HG03457 (cell line): Measurements from ENCODE around the gene EFNA5.

Experiments
- ATAC-seq: cut with Tn5 transposase; IDR thresholded peaks from one replicate; pipeline ENCODE4 v1.9.1; 2021; ENCODE audit warnings: moderate number of reproducible peaks; ENCODE audit not compliant: unreplicated experiment

Gene EFNA5

DNA sequence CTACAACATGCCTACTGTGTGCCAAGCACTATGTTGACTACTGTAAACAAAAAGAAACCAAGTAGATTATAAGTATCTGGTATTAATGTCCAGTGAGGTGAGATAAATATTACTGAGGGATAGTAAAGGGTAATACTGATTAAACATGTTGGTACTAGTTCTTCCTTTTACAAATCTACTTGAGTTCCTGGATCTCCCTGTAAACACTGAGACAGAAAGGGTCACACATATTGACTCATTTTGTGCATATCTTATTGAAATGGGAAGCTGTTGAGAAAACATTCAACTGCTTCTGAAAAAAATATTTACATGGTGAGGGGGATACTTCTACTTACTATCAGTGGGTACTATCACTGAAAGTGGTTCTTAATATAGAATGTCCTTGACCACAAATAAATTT is 24.3 kb downstream of the EFNA5 start:
- no peak for ATAC-seq

DNA sequence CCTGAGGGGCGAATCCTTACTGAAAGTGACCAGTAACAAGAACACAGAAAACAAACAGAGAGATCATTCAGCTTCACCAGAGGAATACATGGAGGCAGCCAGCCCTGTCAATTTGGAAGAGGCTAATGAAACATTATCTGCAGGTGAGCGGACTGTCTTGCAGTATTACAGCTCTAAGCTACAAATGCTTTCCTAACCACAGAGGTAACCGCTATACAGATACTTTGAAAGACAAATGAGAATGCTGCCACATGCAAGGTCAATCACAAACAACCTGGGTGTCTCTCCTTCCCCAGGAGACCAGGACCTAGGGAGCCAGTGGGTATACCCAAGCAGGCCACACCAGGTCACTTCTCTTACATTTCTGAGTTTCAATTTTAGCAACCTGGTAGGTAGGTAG is 30.2 kb downstream of the EFNA5 start:
- ATAC-seq = no peak

DNA sequence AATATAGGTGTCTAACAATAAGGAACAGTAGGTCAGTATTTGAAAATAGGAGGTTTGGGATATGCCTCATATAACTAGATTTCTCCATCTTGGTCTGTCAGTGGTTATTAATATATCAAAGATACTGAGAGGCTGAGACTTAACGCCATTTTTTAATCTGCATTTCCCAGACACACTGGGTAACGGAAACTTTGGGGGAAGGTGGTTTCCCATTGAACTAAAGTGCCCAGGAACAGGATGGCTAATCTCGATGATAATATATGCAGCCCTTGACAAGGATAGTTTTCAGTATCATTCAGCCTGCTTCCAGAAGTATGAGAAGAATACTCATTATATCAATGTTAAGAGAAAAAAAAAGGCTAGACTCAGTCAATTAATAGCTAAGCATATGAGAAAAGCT is 30.7 kb downstream of the EFNA5 start:
- no peak for ATAC-seq

DNA sequence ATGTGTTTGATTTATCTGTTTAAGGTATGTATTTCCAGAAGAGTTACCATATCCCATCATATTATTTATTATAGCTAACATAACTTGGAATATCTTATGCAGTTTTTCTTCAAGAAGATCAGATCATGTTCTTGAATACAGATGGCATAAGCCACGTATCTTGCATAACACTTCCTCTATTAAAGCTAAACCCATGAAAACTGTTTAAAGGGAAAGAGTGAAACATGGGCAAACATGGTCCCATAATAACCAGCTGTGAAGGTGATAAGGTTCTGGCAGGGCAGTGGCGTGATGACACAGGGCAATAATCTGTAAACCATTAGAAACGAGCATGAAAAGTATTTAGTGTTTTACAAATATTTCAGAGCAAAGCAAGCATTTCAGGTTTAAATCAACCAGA is 34.2 kb downstream of the EFNA5 start:
- no peak for ATAC-seq

DNA sequence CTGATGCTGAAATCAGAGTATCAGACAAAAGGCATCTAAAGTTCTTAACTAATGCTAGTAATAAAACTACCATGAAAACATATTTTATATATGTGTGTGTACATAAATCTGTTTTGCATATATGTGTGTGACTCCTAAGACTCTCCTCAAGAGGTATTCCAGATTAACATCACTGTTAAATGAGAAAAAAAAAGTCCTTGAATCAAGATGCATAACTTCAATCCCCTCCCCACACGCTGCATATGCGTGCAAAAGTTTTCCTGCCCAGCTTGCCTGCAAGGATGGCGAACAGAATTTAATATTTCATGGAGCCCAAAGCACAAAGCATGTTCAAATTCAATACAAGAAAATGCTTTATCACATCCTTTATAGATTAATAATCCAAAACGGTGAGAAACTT is 34.7 kb downstream of the EFNA5 start:
- ATAC-seq = no peak

DNA sequence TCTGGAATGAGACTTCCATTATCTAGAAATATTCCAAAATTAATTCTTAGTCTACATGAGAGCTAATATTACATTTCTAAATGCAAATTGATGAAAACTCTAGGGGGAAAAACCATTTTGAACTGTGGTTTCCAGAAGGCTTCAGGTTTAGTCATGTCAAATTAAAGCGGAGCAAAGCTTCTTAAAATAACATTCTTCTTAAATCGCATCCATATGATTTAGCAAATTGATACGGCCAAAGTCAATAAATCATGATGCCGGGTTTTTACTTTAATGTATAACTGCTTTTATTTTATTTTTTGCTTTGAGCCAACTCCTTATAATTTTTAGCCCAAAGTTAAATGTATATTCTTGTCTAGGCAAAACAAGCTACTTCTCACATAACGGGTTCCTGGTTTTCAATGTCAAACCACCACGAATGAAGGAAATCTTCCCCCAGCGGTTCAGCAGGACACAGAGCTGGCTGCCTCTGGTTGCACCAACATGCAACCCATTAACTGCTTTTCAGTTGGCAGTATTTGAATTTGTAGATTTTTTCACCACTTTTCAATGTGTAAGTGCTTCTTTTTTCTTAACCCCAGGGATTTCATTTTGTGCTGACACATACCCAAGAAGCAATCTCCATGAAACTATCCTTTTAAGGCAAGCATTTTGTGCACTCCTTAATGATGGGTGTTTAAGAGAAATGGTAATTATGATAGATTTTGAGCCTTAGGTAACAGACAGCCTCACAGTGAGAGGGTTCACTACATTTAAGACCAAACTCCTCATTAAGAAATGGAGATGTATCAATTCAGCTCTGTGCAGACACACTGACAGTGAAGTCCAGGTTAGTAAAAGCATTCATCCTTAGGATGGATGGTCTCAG is 35.5 kb downstream of the EFNA5 start:
- no peak for ATAC-seq

DNA sequence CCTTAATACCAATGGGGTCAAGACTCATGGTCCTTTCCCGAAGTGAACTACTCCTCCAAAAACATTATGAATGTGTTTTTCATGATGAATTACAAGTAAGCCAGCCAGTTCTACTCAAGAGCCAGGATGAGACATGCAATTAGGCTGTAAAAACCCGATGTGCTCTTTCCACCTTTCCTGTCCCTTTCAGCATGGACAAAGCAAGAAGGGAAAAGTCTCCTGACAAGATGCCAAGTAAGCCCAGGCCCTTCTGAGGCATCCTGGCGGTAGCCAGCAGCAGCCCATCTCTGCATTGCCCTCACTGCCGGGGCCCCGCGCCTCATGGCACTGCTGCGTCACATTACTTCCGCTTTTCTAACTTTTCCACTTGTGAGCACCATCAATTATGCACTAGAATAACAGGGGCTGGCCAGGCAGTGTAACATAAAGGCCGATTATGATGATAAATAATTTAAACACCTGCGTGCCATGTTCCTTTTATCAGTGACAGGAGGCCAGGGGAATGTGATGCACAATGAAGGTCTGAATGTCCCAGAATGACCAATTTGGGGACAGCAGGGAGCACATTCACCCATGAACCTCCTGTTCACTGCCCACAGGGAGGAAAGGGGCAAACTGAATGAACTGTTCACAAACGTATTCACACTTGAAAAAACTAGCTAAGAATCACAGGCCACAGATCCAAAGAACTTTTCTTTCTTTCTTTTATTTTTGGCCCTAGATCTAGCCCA is 37.4 kb downstream of the EFNA5 start:
- ATAC-seq = no peak

DNA sequence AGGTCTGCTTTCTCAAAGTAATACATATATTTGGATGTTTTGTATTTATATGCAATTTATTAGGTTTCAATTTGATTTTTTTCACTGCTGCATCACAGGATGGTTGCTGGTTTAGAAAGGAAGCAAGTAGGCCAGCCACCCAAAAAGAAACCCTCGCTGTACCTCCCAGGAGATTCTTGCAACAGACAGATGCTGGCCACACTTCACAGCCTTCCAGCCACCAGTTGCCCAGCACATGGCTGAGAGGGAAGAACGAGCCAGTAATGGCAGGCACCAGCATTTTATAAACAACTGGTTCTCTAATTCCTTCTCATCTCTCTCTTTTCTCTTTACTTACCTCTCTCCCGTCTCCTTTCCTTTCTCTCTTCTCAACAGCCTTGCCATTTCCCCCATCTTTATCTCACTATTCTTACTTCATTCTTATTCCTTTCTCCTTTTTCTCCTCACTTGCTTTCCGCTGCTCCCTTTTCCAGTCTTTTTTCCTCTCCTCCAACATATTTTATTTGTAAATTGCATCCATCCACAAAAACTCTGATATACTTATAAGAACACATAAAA is 38.9 kb downstream of the EFNA5 start:
- no peak for ATAC-seq

DNA sequence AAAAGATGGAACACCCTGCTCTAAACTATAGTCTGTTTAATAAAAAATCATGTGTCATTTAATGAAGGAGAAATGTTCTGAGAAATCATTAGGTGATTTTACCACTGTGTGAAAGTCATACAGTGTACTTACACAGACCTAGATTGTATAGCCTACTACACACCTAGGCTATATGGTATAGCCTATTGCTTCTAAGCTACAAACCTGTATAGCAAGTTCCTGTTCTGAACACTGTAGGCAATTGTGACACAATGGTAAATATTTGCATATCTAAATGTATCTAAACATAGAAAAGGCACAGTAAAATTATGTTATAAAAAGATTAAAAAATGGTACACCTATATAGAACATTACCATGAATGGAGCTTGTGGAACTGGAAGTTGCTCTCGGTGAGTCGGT is 40.6 kb downstream of the EFNA5 start:
- no peak for ATAC-seq

DNA sequence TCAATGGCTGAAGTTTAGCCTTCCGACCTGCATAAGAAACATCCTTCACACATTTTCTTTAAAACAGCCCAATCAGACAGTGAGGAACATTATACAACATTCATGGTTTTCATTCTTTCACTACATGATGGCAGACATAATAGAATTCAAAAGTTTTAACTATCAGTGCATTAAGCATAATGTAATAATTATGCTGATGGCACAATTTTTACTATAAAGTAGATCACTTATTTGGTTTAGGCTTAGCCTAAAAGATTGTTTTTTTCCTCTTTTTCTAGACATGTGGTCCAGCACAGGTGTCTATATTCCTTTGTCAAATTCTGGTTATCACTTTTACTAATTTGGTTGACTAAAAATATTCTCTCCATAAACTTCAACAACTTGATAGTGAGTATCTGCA is 46.5 kb downstream of the EFNA5 start:
- no peak for ATAC-seq

DNA sequence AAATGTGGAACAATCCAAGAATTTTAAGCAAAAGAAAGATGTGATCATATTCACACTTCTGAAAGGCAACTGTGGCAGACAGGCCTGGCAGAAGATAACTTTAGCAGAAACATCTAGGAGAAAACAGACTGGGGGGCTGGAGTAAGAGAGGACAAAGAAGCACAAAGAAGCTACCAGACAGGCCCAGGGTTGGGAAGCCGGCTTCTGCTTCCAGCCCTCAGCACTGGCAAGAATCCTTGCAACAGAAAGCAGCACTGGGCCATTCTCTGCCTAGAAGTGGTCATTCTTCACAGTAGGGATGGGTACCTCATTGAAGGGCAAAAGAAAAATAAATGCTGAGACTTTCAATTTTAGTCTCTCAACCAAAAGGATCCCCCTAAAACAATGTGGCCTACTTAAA is 49.6 kb downstream of the EFNA5 start:
- no peak for ATAC-seq

DNA sequence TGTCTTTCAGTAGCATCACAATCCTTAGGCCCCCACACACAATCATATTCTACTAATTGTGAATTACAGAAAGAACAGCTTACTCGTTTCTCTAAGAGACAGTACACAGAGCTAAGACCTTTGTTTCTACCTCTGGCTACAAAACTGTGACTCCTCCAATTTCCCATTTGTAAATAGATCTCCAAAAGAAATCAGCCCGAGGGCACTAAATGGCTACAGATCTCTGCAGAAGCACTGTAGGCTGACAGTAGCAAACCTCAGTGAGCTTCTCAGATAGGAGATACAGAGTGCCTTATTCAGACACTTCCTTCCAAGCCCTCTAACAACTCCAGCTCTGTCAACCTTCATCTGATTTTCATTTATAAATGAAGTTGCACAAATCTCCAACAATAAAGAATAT is 51.0 kb downstream of the EFNA5 start:
- ATAC-seq = no peak

DNA sequence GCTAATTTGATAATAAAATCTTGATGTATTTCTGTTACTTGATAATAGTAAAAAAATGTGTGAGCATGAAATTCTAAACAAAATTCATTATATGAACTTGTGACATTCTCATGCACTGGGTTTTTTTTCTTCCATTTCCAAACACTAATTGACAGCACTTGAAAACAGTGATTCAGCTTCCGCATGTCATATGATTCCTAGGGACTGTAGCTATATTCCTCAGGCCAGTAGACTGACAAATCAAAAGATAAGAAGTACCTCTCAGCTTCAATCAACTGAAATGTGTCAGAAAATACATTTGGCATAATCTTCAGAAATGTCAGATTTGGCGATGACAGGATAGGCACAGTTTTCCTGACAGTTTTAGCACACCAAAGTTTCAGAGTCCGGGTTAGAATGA is 52.5 kb downstream of the EFNA5 start:
- no peak for ATAC-seq

DNA sequence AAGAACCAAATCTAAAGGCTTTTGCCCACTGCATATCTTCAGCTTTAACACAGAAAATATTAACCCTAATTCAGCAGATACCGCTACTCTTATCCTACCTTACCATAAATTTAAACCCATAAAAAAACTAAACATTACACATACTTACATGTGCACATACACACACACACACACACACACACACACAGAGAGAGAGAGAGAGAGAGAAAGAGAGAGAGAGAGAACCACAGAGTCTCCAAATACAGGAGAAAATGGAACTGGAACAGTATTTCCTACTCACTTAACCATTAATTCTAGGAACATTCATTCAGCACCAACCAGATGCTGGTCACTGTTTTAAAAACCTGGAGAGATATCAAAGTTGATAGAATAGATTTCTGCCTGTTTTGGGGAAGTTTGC is 53.7 kb downstream of the EFNA5 start:
- ATAC-seq = no peak

DNA sequence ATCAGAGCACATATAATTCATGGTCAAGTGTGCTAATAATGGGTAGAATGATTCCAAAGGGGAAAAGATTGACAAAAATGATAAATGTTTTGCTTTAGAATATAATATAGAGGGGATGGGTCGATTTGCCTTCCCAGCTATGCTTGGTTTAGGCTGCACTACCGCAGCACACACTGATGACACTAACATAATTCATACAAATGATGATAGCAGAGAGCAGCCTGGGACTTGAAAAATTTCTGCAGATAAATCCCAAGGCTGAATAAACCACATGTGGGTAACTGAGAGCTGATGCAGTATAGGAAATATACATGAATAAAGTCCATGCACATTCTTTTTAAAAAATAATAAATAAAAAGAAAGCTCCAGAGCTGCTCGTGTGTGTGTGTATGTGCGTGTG is 54.5 kb downstream of the EFNA5 start:
- ATAC-seq = no peak

DNA sequence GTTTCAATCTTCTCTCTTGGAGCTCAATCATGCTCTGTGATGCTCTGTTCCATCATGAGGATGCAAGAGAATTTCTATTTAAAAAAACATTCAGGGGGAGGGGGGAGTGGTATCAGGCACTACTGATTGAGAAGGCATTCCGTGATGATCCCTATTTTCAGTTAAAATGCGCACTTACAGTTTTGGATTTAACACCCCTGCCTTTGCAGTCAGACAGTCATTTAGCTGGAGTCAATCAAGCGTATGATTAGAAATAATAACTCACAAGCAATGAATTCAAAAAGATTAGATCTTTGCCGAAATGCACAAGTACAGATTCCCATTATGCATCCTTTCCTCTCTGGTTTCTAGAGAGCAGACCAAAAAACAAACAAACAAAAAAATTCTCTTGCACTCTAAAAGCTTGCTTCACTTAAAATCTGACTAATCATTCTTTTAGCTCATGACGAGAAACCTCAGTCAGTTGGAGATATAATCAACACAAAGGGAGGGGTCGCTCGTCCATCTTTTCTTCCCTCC is 55.4 kb downstream of the EFNA5 start:
- ATAC-seq = no peak

DNA sequence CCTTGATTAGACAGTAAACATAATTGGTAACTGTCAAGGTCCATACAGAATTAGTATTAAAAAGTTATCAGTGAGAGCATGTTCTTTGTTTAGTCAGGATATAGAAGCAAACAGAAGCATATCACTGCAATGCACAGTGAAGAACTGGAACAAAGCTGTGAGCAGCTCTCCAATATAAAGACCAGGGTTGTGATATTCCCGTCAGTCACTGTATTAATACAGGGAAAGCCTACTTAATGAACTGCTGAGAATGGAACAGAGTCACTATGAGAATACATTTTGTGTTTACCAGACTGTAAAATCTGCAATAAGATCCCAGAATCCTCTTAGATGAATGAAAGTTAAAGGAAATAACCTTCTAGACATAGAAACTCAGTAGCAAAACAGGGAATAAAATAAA is 58.2 kb downstream of the EFNA5 start:
- no peak for ATAC-seq

DNA sequence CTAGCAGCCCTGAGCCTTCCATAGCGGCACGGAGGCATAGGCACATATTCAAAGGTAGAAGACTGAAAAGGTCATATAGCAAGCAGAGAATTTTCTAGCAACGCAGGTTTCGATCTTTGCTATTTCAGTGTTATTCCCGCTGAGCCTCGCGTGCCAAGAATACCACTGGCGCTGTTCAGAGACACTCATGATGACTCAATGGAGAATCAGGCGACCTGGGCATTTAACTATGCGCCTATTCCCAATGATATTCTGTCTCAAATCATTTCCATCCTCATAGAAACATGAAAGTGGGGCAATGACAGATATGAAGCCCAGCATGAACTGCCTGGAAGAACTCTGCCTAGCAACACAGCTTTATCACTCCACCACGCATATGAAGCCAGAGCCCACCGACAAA is 59.9 kb downstream of the EFNA5 start:
- no peak for ATAC-seq

DNA sequence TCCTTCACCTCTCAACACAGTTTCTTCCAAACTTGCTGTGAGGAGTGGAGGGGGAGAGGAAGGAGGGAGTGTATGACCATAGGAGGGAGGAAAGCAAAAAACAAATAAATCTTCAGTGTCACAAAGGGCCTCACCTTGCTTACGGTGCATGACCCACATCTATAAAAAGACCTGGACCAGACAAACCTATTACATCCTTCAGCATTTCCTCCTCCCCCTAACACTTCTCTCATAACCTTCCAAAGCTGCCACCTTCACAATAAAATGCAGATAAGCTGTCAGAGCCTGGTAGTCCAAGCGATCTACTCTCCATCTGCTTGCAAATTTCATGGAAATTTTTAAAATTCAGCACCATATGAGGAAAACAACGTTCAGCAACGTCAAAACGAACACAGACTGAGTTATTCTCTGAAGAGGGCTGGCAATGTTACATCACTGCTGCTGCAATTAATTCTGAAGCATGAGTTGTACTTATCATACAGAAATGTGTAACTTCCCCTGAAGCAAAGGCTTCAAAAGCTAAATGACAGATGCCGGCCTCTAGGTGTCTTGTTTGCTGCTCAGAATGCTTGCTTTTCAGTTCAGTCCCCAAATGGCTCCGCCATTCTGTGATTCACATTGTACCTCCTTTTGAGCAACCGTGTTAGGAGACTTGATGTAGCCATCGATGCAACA is 62.9 kb downstream of the EFNA5 start:
- ATAC-seq = no peak

DNA sequence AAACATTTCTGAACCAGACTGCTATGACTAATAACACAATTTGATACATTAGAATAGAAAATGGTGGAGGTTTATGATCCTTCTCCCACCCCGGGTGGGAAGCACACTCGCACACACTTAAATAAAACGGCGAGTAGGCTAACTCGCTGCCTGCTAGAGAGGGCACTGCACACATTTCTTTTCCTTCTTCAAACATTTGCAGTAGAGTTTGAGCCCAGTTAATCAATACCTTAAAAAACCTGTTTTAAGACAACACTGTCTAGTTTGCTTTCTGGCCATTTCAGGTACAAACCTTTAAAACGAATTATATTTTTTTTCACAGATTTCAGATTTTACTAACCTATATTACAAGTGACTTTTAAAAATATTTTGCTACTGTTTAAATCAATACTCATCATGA is 63.5 kb downstream of the EFNA5 start:
- ATAC-seq = no peak

DNA sequence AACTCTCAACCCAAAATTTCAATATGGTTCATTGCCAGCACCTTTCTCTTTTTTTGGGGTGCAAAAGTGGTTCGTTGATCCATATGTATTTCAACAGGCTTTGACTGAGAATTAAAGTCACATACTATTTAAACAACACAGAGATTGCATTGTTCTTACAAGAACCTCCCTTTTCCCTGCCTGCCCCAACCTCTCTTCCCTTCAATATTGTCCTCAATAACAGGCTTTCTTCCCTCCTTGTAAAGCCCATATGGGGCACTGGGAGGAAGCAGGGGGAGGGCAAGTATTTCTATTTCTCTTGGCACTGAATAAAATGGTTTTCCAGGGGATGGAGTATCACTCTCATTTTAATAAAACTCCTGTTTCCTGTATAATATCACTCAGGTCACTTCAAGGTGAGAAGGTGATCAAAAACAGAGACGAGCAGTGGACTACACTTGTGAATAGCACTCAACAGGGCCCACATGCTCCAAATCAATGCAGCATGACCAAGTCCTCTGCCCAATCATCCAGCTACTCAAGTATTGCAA is 65.1 kb downstream of the EFNA5 start:
- no peak for ATAC-seq
